ENCODE measurements around the gene HMG20A. TPM values are rescaled to one million over a fixed set of nuclear protein-coding genes. Genes with fewer than 3 reads are reported as not detected.
A peak's percentile ranks its signal among the peaks of the same experiment; 100 is the strongest.

HMG20A gene
- polyA plus RNA-seq, 1 donor from 2014 or later: 52.2 TPM

GRCh38 chr15:77533578-77534430, 113.1 kb downstream of the HMG20A start:
- H4K20me1 ChIP-seq (ENCODE audit: insufficient read depth): no peaks in the 10 kb centered on the region
- H3K36me3 ChIP-seq (ENCODE audit: insufficient read depth, low read length): no peaks in the 10 kb centered on the region
- peak overlapping the region; percentile 43 for H3K4me3 ChIP-seq (ENCODE audit: low read length)
- TF ChIP-seq REST (IDR thresholded peaks at IDR 0.05; ENCODE audit: borderline replicate concordance) (no peak), EZH2 (IDR thresholded peaks at IDR 0.05; ENCODE audit: borderline replicate concordance, insufficient read depth, low read length, poor library complexity, severe bottlenecking) (no peak), POLR2AphosphoS5 (IDR thresholded peaks at IDR 0.05) (no peak), SMC3 (conservative IDR thresholded peaks at IDR 0.05; ENCODE audit: poor library complexity) (no peak), RAD21 (conservative IDR thresholded peaks at IDR 0.05) (no peak), TAF1 (IDR thresholded peaks at IDR 0.05; ENCODE audit: low read depth) (no peak), MXI1 (conservative IDR thresholded peaks at IDR 0.05; ENCODE audit: poor library complexity, severe bottlenecking) (no peak), CTCF (IDR thresholded peaks at IDR 0.05; ENCODE audit: poor library complexity, severe bottlenecking) (no peak), EP300 (conservative IDR thresholded peaks at IDR 0.05; ENCODE audit: poor library complexity, severe bottlenecking) (no peak)
- peak overlapping the region; percentile 66 for H3K27ac ChIP-seq (ENCODE audit: low read length)
- peak overlapping the region; percentile 59 for H3K4me2 ChIP-seq (ENCODE audit: low read length)
- no peaks in the 10 kb centered on the region for H3K9me2 ChIP-seq (ENCODE audit: insufficient read depth, low read length)
- no peaks in the 10 kb centered on the region for H3F3A ChIP-seq (ENCODE audit: insufficient read depth, low read length, poor library complexity, severe bottlenecking)
- H2AFZ ChIP-seq (ENCODE audit: low read depth, low read length): no peak overlapping the region
- no peaks in the 10 kb centered on the region for H3K79me2 ChIP-seq (replicated peaks; ENCODE audit: insufficient read depth, low read length)
- H3K9ac ChIP-seq (ENCODE audit: low read length): peak overlapping the region; percentile 45
- H3K9me3 ChIP-seq (ENCODE audit: low read length): no peaks in the 10 kb centered on the region
- no peaks in the 10 kb centered on the region for H3K27me3 ChIP-seq (ENCODE audit: insufficient read depth, low read depth, low read length)

Other genes with a start within 250 kb of the HMG20A start
- gene PEAK1, start 784 bp upstream of the HMG20A start, polyA plus RNA-seq: 5.2 and 5.8 TPM in 2 replicates
- 34.4 and 35.3 TPM in 2 replicates for gene LINGO1, start 212.0 kb downstream of the HMG20A start, polyA plus RNA-seq